Testis (tissue), 2 donors: Measurements from ENCODE around the gene PPM1M.

Experiments used
- POLR2A ChIP-seq: fragments of 450-650 bp; IDR thresholded peaks from one replicate; pipeline ENCODE4 v1.6.1; 2017; ENCODE audit warnings: antibody characterized with exemption, mild to moderate bottlenecking, moderate library complexity
- TF ChIP-seq, protein P1 (sequence below), 3 experiments: fragments of 450-650 bp in 2 of 3; fragments of 200-600 bp in 1 of 3; sonication (generic) in 1 of 3; IDR thresholded peaks; one replicate each; pipeline ENCODE4 v1.5.1; 2016 to 2019; ENCODE audit warnings: antibody characterized with exemption in 3 of 3, mild to moderate bottlenecking in 2 of 3, moderate library complexity in 1 of 3

DNA sequence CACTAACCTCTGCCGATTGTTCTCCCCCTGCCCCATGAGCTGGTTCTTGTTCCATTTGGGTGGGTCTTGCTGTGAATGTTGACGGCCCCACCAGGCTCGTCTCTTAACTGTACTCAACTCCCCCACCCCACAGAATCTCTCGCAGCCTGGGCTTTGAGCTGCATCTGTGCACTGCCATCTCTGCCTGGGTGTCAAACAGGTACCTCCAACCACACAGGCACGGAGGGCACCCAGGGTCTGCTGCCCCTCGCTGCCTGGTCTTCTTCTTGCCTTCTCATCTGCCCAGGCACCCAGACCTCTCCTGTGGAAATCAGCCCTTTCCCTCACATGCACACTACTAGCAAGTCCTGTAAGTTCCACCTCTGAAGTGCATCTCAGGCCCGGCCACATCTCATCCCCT lies 30.2 kb upstream of the PPM1M start:
- TF ChIP-seq, protein P1, sequence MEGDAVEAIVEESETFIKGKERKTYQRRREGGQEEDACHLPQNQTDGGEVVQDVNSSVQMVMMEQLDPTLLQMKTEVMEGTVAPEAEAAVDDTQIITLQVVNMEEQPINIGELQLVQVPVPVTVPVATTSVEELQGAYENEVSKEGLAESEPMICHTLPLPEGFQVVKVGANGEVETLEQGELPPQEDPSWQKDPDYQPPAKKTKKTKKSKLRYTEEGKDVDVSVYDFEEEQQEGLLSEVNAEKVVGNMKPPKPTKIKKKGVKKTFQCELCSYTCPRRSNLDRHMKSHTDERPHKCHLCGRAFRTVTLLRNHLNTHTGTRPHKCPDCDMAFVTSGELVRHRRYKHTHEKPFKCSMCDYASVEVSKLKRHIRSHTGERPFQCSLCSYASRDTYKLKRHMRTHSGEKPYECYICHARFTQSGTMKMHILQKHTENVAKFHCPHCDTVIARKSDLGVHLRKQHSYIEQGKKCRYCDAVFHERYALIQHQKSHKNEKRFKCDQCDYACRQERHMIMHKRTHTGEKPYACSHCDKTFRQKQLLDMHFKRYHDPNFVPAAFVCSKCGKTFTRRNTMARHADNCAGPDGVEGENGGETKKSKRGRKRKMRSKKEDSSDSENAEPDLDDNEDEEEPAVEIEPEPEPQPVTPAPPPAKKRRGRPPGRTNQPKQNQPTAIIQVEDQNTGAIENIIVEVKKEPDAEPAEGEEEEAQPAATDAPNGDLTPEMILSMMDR (IDR thresholded peaks at IDR 0.05): no peak
- TF ChIP-seq POLR2A: no peak
